GM21367 (cell line): Measurements from ENCODE around the gene LSM7.
"Not testable (repeated sequence)": the region's sequence is repeated elsewhere in the genome, so short reads cannot be mapped to it uniquely, and the experiment has no call there.

Experiments used
- ATAC-seq: cut with Tn5 transposase; IDR thresholded peaks from one replicate; pipeline ENCODE4 v1.9.1; 2021; ENCODE audit not compliant: unreplicated experiment

Gene LSM7

DNA sequence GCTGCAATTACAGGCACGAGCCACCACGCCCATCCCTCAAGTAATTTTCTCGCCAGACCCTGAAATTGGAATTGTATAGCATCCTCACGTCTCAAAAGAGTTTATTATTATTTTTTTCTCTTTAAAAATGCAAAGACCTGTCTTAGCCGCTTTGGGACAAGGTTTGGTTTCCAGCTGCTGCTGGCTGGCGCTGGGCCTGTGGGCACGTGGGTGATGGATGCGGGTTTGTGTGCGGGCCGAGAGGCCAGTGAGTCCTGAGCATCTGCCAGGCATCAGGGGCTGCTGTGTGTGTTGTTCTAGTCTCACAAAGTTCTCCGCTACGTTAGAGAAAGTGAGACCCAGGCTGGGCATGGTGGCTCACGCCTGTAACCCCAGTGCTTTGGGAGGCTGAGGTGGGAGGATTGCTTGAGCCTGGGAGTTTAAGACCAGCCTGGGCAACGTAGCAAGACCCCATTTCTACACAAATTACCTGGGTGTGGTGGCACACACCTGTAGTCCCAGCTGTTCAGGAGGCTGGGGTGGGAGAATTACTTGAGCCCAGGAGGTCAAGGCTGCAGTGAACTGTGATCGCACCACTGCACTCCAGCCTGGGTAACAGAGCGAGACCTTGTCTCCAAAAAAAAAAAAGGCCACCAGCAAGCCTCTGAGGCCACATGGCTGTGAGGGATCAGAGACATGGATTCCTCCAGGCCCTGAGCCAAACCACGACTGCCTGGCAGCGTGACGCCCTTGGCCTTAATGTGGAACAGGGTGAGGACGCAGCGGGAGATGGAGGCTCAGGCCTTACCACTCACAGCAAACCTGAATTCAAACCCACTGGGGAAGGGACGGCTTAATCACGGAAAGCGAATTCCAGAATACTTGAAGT lies 27.0 kb upstream of the LSM7 start:
- ATAC-seq: no peak

DNA sequence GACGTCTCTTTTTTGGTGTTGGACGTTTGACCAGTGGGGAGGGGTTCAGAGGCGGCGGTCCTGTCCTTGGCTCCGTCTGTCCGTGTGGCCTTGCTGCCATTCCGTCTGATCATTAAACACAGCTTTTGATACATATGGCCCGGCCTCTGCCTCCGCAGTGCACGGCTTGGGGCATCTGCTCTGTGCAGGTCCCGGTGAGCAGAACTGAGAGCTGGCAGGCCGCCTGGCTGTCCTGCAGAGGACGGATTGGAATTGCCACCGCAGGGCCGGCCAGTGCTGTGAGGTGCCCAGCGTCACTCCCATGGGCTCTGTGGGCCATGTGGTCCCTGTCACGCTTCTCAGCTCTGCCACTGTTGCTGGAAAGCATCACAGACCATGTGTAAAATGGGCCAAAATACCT lies 26.3 kb upstream of the LSM7 start:
- no peak for ATAC-seq

- no peak for ATAC-seq
Observed at GRCh38 chr19:2353887-2354592, 25.7 kb upstream of the LSM7 start.

DNA sequence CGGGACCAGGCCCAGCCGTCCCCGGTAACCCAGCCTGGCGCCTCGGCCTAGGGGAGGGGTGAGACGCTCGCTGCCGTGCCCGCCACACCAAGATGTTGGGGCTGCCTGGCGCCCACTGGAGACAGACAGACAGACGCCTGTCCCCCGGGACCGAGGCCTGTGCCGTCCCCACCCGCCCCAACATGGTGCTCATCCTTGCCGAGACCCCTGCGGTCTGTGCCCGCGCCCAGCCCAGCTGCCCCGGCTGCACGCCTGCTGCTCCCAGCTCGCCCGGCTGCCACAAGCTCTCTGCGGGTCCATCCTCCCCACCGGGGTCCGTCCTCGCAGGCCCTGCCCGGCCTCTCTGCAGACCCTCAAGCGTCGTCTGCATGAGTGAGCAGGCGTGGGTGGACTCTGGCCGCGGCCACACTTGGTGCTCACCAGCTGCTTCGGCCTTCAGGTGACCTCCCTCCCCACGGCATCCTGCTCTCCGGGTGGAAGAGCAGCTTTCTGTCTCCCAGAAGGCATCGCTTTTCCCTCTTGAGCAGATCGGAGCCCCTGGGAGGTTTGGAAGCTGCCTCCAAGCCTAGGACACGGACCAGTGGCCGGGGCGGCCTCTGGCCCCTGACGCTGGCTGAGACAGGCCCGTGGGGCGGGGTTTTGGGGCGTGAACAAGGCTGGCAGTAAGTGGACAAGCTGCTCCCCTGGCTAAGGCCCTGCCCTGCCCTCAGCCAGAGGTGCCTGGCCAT lies 24.9 kb upstream of the LSM7 start:
- ATAC-seq: no peak

- no peak for ATAC-seq
Observed at GRCh38 chr19:2352121-2352520, 23.7 kb upstream of the LSM7 start.

DNA sequence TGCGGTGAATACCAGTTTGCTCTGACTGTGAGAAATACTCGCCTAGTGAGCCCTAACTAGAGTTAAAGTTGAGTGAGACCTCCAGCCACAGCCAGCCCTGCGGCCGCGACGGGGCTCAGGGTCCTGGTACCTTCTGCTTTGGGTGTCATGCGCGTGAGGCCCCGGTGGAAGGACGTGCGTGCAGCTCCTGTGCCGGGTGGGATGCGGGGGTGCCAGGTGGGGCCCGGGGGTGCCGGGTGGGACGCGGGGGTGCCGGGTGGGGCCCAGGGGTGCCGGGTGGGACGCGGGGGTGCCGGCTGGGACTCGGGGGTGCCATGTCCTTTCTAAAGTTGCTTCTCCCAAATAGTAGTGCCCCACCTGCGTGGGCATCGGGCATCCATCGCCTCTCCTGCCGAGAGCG lies 23.2 kb upstream of the LSM7 start:
- no peak for ATAC-seq

DNA sequence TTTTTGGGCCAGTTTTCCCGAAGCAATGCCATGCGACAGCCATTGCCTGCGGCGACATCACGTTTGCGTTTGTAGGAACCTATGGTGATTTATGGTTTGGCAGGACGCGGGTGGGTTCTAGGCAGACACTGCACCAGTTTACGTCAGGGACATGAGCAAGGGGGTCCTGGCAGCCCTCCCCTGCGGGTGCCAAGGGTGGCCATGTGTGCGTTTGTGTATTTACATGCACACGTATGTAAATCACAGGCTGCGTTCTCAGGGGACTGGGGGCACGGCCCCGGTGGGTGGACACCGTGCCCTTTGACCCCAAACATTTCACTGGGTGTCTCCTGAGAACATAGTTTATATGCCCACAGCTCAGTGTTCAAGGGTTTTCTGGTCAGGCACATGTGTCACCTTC lies 22.3 kb upstream of the LSM7 start:
- ATAC-seq: no peak

- ATAC-seq: not testable (repeated sequence)
Observed at GRCh38 chr19:2349818-2350217, 21.4 kb upstream of the LSM7 start.

DNA sequence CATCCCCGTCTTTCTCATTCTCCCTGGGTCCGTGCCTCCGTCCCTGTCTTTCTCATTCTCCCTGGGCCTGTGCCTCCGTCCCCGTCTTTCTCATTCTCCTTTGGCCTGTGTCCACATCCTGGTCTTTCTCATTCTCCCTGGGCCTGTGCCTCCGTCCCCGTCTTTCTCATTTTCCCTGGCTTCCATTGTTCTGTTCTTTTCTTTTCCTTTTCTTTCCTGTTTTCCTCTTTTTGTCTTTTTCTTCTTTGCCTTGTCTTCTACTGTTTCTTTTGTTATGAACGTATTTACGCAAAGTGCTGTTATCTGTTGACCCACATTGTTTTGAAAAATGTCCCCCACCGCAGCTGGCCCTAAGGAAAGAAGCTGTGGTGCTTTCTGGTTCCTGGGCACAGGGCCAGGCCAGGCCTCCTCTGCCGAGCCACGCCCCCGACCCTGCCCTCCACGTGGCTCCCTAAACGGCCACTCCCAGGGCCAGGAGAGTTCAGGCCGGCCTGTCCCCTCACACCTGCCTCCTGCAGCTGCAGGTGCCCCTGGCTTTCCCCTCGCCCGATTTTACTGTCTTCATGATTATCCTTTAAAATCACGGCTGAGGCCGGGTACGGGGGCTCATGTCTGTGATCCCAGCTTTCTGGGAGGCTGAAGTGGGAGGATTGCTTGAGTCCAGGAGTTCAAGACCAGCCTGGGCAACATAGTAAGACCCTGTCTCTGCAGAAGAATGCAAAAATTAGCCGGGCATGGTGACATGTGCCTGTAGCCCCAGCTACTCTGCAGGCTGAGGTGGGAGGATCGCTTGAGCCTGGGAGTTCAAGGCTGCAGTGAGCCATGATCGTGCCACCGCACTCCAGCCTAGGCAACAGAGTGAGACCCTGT lies 17.6 kb upstream of the LSM7 start:
- ATAC-seq: no peak

DNA sequence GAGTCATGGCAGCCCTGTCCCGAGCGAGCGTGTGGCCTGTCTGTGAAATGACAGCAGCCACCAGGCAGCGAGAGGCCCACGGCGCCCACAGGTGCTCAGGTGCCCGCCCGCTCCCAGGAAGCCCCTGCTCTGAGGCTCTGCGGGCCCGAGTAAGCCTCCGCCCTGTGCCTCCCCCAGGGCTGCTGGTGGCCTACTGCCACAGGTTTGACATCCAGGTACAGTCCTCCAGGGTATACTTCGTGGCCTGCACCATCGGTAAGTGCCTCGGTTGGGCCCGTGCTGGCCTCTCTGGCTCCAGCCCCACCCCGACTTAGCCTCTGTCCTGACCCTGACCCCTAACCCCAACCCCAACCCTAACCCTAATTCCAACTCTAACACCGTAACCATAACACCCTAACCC lies 16.7 kb upstream of the LSM7 start:
- ATAC-seq: no peak

GRCh38 chr19:2344381-2344870 lies 16.0 kb upstream of the LSM7 start:
- ATAC-seq: no peak

DNA sequence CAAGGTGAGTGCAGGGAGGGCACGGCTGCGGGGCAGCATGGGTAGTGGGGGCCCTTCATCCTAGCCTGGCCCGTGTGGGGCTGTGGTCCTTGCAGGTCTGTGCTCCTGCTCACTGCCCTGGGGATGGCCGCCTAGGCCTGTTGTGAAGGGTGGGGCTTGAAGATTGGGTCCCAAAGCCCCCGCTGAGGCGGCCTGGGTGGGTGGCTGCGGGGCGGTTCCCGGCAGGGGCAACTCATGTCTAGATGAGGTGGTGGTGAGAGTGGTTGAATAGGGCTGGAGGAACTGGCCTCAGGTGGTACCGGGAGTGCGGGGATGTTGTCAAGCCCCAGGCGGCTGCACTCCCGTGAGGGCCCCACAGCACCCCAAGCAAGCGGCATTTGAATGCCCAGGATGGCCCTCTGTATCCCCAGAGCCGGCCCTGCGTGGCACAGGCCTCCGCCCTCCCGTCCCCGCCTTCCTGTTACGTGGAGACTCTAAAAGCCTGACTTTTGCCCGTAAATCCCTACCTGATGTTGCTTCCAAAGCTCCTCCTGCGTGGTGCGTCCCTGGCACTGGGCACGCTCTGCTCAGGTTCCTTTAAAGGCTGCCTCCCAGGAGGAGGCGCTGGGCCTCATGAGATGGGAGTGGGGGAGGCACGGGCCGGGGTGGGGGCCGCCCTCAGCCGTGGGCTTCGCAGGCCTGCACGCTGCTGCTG lies 15.1 kb upstream of the LSM7 start:
- no peak for ATAC-seq

DNA sequence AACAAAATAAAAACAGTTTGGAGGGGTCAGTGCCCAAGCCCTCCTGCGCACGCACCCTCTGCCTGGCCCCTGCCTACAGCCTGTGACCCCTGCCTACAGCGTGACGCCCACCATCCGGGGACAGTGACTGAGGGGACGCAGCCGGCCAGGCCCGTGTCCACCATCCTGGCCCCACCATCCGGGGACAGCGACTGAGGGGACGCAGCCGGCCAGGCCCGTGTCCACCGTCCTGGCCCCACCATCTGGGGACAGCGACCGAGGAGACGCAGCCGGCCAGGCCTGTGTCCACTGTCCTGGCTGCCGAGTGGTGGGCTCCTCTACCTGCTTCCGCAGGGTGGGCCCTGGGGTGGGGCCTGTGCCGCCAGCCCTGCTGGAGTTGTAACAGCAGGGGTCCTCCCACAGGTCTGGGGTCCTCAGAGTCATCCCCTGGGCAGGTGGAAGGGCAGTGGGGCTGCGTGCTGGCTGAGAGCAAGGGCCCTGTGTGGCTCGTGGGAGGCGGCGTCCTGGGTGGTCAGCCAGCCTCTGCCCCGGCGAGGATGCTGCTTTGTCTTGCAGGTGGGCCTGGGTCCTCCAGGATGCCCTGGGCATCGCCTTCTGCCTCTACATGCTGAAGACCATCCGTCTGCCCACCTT lies 14.4 kb upstream of the LSM7 start:
- ATAC-seq: no peak

DNA sequence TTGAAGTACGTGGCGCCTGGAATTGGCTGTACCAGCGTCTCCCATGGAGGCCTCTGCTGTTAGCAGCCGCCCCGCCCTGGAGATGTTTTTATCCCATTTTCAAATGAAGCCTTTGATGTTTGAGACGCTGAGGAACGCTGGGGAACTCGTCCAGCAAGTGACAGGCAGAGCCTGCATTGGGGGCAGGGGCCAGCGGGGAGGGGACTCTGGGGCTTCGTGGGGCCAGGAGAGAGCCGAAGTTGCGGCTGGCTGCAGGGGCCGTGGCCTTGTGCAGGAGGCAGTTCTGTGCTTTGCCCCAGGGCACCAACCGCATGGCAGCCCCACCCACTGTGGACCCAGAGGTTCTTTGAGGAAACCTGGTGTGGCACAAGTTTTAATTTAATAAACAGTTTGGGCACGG lies 13.6 kb upstream of the LSM7 start:
- no peak for ATAC-seq

DNA sequence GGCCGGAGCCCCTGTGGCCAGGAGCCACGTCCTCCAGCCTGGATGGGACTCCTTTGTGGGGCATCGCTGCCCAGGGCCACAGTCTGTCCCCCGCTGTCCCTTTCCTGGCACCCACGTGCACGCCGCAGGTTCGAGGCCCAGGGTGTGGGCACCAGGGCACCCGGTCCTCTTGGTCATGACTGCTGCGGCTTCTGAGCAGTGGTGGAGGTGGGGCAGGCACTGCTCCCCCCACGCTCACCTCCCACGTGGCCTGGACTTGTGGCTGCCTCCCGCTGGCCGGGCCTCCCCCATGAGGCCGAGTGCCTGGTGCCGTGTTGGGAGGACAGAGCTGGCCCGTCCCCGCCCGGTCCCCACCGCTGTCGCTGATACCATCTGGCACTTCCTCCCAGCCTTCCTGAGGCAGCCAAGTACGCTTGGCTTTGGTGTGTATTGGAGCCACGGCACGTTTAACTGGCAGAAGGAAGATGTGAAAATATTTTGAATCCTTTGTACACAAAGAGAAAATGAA lies 12.9 kb upstream of the LSM7 start:
- no peak for ATAC-seq

GRCh38 chr19:2340496-2341243 lies 12.3 kb upstream of the LSM7 start:
- no peak for ATAC-seq

DNA sequence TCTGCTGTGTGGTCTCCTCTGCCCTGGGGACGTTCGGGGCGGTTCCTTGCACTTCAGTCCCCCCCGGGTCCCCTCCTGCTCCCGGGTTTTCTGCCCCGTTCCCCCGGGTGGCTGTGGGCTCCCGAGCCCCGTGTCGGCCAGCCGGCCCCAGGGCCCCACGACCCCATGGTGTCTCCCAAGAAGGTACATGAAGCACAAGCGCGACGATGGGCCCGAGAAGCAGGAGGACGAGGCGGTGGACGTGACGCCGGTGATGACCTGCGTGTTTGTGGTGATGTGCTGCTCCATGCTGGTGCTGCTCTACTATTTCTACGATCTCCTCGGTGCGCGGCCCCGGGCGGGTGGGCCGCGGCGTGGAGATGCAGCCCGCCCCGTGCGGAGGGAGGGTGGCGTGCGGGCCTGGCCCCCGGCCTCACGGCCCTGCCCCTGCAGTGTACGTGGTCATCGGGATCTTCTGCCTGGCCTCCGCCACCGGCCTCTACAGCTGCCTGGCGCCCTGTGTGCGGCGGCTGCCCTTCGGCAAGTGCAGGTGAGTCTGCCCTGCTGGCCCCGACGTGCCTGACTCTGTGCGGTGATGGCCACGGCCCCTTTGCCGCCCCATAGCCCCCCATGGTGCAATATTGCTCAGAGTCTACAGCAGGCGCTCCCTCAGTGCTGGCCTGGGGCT lies 11.4 kb upstream of the LSM7 start:
- ATAC-seq: no peak
